Suprapubic skin (tissue), 4 donors: Measurements from ENCODE around the gene PHC3.

ENCODE experiments used
- POLR2A ChIP-seq, 2 donors: fragments of 450-650 bp; IDR thresholded peaks; one replicate each; pipeline ENCODE4 v1.6.1; 2017; ENCODE audit warnings: antibody characterized with exemption in 2 of 2, mild to moderate bottlenecking in 2 of 2, moderate library complexity in 2 of 2
- POLR2AphosphoS5 ChIP-seq, 3 donors: sonication (generic); formaldehyde crosslinking; IDR thresholded peaks; one replicate each; pipeline ENCODE4 v1.6.1; 2017; ENCODE audit warnings: antibody characterized with exemption in 3 of 3
- TF ChIP-seq, protein P1 (sequence below), 2 donors: fragments of 200-600 bp in 1 of 2; fragments of 450-650 bp in 1 of 2; sonication (generic) in 1 of 2; IDR thresholded peaks; one replicate each; pipeline ENCODE4 v1.5.1; 2016 to 2019; ENCODE audit warnings: antibody characterized with exemption in 2 of 2, mild to moderate bottlenecking in 1 of 2, moderate library complexity in 1 of 2

DNA sequence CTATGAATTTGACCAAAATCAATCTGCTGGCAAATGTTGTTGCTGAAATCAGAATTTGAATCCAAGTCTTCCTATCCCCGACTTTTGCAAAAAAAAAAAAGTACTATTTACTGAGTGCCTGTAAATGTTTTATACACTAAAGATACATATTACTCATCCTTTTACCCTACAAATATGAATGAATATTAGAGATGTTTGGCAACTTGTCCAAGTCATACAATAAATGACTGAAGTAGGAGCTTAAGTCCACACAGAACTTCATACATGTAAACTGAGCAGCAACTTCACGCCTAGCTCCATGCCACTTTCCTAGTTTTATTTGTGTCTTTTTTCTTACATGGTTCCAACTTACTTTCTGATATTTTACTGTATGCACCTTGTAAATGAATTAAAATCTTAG lies 39.2 kb downstream of the PHC3 start:
- TF ChIP-seq, protein P1, sequence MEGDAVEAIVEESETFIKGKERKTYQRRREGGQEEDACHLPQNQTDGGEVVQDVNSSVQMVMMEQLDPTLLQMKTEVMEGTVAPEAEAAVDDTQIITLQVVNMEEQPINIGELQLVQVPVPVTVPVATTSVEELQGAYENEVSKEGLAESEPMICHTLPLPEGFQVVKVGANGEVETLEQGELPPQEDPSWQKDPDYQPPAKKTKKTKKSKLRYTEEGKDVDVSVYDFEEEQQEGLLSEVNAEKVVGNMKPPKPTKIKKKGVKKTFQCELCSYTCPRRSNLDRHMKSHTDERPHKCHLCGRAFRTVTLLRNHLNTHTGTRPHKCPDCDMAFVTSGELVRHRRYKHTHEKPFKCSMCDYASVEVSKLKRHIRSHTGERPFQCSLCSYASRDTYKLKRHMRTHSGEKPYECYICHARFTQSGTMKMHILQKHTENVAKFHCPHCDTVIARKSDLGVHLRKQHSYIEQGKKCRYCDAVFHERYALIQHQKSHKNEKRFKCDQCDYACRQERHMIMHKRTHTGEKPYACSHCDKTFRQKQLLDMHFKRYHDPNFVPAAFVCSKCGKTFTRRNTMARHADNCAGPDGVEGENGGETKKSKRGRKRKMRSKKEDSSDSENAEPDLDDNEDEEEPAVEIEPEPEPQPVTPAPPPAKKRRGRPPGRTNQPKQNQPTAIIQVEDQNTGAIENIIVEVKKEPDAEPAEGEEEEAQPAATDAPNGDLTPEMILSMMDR (IDR thresholded peaks at IDR 0.05): no peak
- no peak for TF ChIP-seq POLR2A (IDR thresholded peaks at IDR 0.05)
- TF ChIP-seq POLR2AphosphoS5 (IDR thresholded peaks at IDR 0.05): no peak
